Keratinocyte (primary cell): ENCODE results near the gene TNFRSF17.

Source experiments
- EZH2 ChIP-seq: IDR thresholded peaks from one replicate; pipeline ENCODE4 v1.6.1; 2012; ENCODE audit warnings: inconsistent platforms, mild to moderate bottlenecking, low read length, moderate library complexity
- TF ChIP-seq, protein P1 (sequence below), 3 experiments: IDR thresholded peaks in 1 of 3; conservative IDR thresholded peaks in 1 of 3; optimal IDR thresholded peaks in 1 of 3; 2 replicates in 2 of 3; 3 replicates in 1 of 3; pipeline versions ENCODE3 to v1.5.1; 2011; ENCODE audit warnings: low read length in 3 of 3, mild to moderate bottlenecking in 3 of 3, moderate library complexity in 2 of 3, control low read depth in 1 of 3, inconsistent platforms in 1 of 3; ENCODE audit not compliant: insufficient read depth in 2 of 3; ENCODE audit errors: extremely low read depth in 1 of 3

DNA sequence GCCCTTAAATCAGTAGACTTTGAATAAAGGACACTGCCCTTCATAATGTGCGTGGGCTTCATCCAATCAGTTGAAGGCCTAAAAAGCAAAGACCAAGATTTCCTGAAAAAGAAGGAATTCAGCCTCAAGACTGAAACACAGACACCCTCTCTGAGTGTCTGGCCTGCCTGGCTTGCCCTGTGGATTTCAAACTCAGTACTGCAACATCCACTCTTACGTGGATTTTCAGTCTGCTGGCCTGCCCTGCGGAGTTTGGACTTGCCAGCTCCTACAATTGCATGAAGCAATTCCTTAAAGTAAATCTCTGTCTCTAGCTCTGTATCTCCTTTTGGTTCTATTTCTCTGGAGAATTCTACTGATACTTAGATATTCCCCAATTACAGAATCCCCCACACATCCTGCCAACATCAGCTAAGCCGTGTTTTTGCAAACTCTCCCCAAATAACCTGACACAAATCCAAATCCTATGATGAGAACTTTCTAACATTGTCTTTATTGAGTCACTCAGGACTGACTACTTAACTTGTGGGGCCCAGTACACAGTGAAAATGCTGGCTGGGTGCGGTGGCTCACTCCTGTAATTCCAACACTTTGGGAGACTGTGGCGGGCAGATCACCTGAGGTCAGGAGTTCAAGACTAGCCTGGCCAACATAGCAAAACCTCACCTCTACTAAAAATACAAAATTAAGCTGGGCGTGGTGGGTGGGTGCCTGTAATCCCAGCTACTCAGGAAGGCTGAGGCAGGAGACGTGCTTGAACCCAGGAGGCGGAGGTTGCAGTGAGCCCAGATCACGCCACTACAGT is 7.2 kb upstream of the TNFRSF17 start:
- TF ChIP-seq, protein P1, sequence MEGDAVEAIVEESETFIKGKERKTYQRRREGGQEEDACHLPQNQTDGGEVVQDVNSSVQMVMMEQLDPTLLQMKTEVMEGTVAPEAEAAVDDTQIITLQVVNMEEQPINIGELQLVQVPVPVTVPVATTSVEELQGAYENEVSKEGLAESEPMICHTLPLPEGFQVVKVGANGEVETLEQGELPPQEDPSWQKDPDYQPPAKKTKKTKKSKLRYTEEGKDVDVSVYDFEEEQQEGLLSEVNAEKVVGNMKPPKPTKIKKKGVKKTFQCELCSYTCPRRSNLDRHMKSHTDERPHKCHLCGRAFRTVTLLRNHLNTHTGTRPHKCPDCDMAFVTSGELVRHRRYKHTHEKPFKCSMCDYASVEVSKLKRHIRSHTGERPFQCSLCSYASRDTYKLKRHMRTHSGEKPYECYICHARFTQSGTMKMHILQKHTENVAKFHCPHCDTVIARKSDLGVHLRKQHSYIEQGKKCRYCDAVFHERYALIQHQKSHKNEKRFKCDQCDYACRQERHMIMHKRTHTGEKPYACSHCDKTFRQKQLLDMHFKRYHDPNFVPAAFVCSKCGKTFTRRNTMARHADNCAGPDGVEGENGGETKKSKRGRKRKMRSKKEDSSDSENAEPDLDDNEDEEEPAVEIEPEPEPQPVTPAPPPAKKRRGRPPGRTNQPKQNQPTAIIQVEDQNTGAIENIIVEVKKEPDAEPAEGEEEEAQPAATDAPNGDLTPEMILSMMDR (optimal IDR thresholded peaks at IDR 0.05 in 1 of 3, IDR thresholded peaks at IDR 0.05 in 1 of 3, conservative IDR thresholded peaks at IDR 0.05 in 1 of 3; ENCODE audit: extremely low read depth in 1 of 3, insufficient read depth in 2 of 3, low read length in 3 of 3), result no peak
- TF ChIP-seq EZH2, result no peak
